ENCODE results near the gene SMTN.

- TF ChIP-seq CTCF (IDR thresholded peaks at IDR 0.05; ENCODE audit: low read depth, low read length, missing input control) (no peak), RAD21 (IDR thresholded peaks at IDR 0.05) (no peak)
- TF ChIP-seq, protein P1, sequence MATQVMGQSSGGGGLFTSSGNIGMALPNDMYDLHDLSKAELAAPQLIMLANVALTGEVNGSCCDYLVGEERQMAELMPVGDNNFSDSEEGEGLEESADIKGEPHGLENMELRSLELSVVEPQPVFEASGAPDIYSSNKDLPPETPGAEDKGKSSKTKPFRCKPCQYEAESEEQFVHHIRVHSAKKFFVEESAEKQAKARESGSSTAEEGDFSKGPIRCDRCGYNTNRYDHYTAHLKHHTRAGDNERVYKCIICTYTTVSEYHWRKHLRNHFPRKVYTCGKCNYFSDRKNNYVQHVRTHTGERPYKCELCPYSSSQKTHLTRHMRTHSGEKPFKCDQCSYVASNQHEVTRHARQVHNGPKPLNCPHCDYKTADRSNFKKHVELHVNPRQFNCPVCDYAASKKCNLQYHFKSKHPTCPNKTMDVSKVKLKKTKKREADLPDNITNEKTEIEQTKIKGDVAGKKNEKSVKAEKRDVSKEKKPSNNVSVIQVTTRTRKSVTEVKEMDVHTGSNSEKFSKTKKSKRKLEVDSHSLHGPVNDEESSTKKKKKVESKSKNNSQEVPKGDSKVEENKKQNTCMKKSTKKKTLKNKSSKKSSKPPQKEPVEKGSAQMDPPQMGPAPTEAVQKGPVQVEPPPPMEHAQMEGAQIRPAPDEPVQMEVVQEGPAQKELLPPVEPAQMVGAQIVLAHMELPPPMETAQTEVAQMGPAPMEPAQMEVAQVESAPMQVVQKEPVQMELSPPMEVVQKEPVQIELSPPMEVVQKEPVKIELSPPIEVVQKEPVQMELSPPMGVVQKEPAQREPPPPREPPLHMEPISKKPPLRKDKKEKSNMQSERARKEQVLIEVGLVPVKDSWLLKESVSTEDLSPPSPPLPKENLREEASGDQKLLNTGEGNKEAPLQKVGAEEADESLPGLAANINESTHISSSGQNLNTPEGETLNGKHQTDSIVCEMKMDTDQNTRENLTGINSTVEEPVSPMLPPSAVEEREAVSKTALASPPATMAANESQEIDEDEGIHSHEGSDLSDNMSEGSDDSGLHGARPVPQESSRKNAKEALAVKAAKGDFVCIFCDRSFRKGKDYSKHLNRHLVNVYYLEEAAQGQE (IDR thresholded peaks at IDR 0.05) = no peak
Measured at GRCh38 chr22:31097941-31098631, 17.0 kb downstream of the SMTN start.

Measured in liver (tissue), 3 donors.